GM18951 (cell line): ENCODE measurements around the gene PHACTR1.

Source experiments
- POLR2A ChIP-seq: IDR thresholded peaks from 4 replicates; pipeline ENCODE4 v1.6.1; 2011; ENCODE audit warnings: mild to moderate bottlenecking; ENCODE audit not compliant: insufficient read length, insufficient read depth; ENCODE audit errors: extremely low read depth
- in situ Hi-C: fragments of 300-500 bp; cut with MboI; formaldehyde crosslinking; loops from one replicate; pipeline ENCODE4 v1.12.0; 2022; ENCODE audit warnings: low sequenced_read_pairs, mixed read lengths, inconsistent platforms; ENCODE audit not compliant: unreplicated experiment

Gene PHACTR1

DNA sequence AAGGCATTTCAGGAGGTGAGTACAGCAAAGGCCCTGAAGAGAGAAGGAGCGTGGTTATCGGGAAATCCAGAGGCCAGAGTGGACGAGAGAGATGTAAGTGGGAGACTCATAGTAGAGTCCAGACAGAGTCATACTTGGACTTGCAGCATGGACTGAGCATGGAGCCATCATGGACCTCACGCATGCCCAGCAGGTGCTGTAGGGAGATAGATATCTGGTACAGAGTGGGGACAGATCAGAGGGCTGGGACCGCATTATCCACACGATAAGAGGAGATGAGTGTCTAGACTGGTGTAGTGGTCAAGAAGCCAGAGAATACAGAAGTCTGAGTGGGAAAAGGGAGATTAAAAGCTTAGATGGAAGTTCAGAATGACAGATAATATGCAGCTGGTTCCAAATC, 484.8 kb downstream of the PHACTR1 start:
- no peak for TF ChIP-seq POLR2A
- in situ Hi-C loops: no loop called here

DNA sequence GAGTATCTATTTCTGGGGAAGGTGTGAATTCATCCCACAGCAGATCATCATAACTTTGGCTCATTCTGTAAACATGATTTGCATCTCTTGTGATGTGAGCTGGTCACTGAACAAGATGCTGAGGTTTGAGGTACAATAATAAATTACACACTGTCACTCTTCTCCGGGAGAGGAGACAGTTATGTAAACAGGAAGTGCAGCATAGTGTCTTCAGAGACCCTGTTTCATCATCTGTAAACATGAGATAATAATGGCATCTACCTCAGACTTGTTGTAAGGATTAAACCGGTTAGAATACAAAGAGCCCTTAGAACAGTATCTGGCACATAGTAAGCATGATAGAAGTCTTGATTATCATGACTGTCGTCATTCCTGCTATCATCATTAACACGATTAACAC, 486.6 kb downstream of the PHACTR1 start:
- in situ Hi-C loops: no loop called here
- TF ChIP-seq POLR2A: no peak

DNA sequence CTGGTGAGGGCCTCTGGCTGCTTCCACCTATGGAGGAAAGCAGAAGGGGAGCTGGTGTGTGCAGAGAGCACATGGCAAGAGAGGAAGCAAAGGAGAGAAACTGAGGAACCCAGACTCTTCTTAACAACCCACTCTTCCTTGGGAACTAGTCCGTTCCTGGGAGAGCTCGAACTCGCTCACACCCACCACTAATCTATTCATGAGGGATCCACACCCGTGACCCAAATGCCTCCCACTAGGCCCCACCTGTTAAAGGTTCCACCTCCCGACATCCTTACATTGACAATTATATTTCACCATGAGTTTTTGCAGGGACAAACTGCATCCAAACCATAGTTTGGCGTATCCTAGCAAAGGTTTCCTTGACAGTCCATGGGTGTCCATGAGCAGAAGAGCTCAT, 488.5 kb downstream of the PHACTR1 start:
- no peak for TF ChIP-seq POLR2A
- in situ Hi-C loops: no loop called here

DNA sequence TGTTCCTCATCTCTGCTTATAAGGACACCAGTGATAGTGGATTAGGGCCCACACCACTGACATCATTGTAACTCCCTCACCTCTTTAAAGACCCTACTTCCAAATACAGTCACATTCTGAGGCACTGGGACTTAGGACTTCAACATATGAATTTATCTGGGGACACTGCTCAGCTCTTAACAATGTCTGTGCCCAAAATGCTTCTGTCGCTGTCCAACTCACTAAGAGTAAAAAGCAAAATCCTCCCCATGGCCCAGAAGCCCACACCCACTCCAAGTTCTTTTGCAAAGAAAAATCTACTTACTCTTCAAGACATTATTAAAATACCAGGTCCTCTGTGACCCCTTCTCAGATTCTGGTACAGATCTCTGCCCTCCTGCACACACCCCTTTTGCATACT, 495.5 kb downstream of the PHACTR1 start:
- in situ Hi-C loops: no loop called here
- no peak for TF ChIP-seq POLR2A

DNA sequence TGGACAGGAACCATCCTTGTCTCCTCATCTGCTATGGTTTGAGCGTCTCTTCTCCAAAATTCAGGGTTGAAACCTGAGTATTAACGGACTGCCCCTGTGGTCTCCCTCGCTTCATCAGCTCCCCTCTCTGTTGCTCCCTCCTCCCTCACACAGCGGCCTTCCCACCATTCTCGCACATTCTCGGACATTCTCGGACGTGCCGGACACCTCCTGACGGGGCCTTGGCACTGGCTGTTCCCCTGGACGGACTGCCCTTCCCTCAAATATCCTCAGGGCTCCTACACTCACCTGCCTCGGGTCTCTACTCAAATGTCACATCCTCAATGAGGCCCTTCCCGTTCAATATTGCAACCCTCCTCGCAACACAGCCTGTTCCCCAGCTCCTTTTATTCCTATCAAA, 496.0 kb downstream of the PHACTR1 start:
- TF ChIP-seq POLR2A: no peak
- in situ Hi-C loops: no loop called here

DNA sequence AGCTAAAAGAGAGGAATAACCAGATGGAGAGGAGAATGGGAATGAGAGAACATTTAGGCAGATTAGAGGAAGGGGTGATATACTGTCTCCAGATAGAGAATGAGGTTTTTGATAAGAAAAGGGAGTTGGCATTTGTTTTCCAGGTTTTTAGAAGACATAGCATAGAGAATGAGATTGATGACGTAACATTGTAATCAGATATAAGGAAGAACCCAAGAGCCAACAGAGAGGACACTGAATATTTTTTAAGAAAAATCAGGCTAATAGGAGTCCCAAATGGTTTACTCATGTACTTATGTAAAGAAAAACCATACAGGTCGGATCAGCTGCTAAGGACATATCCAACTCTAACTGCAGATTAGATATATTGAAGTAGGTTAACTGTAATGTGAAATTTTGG, 498.8 kb downstream of the PHACTR1 start:
- no peak for TF ChIP-seq POLR2A

DNA sequence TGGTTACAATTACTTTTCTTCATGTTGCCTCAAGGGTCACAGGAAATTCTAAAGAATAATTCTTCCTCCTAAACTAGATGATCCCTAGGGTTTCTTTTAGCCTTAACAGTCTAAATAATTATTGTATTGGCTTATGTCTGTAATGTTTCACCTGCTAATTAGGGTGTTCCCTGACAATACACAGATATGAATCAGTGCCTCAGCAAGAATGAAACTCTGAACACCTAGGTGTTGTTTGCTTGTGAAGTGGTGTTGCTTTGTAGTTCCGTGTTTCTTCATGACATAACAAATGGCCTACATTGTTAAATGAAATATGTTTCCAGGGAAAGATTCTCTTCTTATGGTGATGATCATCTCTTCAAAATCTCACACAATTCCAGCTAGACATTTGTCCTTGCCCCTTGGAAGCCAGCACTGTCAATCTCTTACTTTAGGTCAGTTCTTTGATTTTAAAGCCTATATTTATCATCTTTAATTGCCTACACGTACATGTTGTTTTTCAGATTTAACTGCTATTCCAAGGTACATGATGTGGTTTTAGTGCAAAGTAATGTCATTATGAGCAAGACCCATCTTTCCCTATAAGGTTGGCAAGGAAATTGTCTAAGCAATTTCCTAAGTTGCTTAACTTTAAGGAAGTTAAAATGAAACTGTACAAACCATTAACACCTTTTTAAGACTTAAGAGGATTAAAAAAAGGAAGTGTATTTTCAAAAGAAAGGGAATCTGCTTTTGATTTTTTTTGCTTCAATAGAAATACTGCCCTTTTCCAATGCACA, 499.9 kb downstream of the PHACTR1 start:
- in situ Hi-C loops: no loop called here
- no peak for TF ChIP-seq POLR2A

More for the DNA sequence above, 498.8 kb downstream of the PHACTR1 start:
- in situ Hi-C loops: no loop called here

DNA sequence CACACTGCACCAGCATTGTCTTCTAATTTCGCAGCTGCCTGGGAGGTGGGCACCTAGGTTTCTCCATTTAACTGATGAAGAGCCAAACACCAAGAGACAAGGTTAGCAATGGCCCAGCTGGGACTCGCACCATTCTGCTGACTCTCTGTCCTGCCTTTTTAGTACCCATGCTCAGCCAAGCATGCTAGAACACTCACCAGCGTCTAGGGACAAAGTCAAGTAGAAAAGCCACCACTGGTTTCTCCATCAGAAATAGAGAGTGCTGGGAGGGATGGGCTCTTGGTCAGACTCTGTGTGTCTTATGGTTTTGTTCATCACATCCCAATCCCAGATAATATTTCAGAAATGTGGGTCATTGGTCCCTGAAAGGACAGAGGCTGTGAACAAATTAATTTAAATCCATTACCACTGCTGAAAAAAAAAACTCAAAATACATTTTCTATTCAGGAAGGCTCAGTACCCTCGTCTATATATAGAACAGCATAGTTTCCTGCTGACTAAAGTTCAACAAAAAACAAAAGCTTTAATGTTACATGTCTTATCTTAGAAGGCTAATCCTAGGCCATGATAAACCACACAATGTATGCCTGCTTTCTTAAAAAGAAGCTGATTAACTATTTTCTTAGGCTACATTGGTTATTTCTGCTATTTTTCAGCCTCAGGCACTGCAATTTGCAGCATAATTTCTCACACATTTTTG, 500.8 kb downstream of the PHACTR1 start:
- in situ Hi-C loops: no loop called here
- TF ChIP-seq POLR2A: no peak

DNA sequence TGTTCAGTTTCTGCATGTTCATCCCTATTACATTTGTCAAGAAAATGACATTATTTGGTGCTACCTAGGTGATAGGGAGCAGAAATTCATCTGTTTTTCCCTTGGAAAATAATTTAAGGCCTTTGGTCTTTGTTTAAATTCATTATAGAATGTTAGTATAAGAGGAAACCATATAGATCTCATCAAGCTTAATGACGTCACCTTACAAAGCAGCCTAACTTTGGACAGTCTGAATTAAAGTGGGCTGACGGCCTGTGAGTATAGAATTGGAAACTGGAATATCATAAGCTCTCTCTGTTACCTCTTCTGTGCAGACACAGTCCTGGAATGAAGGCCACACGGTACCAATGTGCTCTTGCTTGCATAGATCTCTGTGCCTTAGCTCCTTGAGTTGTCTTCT, 503.7 kb downstream of the PHACTR1 start:
- no peak for TF ChIP-seq POLR2A
- in situ Hi-C loops: no loop called here

DNA sequence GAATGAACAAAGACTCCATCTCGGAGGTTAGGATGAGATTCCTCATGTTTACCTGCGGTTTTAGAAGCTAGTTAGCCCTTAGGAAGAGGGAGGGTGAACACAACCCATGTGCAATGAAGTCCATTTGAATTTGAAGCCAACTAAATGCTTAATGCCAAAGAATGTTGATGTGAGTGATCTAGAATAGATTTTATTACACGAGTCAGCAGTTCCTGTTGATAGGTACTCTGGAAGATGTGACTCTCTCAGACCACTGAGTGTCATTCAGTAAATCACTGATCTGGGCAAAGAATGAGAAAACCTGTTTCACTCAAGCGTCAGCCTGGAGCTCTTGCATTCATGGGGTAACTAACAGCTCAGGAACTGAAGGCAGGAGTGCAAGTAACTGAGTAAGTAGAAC, 505.5 kb downstream of the PHACTR1 start:
- in situ Hi-C loops: no loop called here
- no peak for TF ChIP-seq POLR2A

DNA sequence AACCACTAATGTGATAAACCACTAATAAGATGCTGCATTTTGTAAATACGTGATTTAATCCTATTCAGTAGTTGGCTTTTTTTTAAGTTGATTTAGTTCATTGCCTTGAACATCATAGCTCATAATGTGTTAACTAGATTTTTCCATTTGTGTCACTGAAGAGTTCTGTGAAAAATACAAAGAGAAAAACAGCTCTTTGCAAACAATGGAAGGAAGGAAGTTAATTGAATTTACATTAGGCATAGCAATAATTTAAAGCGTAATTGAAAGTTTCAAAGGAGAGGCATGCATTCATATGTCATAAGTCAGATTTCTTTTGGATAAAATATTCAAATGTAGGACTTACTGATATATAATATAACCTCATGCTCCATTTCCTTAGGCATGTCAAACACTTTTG, 509.5 kb downstream of the PHACTR1 start:
- in situ Hi-C loops: no loop called here
- TF ChIP-seq POLR2A: no peak

DNA sequence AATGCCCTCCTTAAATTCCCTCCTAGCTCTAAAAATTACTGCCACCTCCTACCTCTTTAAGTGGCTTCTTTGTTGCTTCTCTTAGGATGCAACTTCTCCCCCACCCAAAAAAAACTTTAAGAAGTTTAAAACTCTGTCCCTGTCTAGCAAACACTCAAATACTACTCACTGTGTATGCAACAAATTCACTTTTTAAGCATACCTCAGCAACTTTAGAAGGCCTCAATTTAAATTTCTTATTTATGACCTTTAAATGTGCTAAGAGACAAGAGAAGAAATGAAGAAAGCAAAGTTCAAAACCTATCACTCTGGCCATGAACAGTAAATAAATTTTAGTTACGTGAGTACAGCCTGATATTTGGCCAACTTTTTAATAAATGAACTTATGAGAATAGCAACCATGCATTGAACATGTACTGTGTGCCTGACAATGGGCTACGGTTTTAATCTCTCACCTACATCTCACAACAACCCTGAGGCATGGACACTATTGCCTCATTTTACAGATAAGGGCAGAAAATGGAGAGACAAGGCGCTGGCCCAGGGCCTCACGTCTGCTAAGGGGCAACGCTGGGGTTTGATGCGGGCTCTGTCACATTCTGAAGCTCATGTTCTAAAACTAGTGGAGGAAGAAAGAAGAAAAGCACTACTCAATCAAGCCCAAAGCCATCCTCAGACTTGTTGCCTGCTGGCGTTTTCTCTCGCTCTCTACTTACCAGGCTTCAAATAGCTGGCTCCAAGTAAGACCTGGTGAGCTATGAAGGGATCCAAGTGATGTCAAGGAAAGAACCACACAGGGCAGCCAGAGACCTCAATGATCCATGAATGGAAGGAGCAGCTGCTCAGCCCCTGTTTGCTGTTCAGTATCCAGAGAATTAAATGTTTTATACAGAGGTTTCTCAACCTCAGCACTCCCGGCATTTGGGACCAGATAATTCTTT, 512.0 kb downstream of the PHACTR1 start:
- no peak for TF ChIP-seq POLR2A
- in situ Hi-C loops: no loop called here
